Dedifferentiated amniotic fluid mesenchymal stem cell (primary cell): Measurements from ENCODE around the gene AEBP1.
"Not testable (repeated sequence)": the region's sequence is repeated elsewhere in the genome, so short reads cannot be mapped to it uniquely, and the experiment has no call there.

Experiments
- DNase-seq: peaks from one replicate; pipeline ENCODE4 v3.0.0-alpha.2; 2016; ENCODE audit errors: extremely low spot score

Gene AEBP1

GRCh38 chr7:44117801-44118429 is 13.8 kb downstream of the AEBP1 start:
- DNase-seq, result no peak

- DNase-seq, result no peak
Observed at GRCh38 chr7:44119829-44120380, 15.8 kb downstream of the AEBP1 start.

GRCh38 chr7:44120395-44120794 is 16.2 kb downstream of the AEBP1 start:
- no peak for DNase-seq

GRCh38 chr7:44121761-44122420 is 17.7 kb downstream of the AEBP1 start:
- DNase-seq, result no peak

GRCh38 chr7:44122529-44122928 is 18.4 kb downstream of the AEBP1 start:
- DNase-seq, result no peak

- peak; percentile 94 for DNase-seq
Observed at GRCh38 chr7:44123190-44124003, 19.3 kb downstream of the AEBP1 start, which contains the start of gene POLD2. TSS of gene POLD2 (minus strand) at chr7:44123548. CDS start at chr7:44122053, 1,495 bp downstream.

GRCh38 chr7:44124822-44125202 is 20.7 kb downstream of the AEBP1 start:
- no peak for DNase-seq

GRCh38 chr7:44126574-44126973 is 22.4 kb downstream of the AEBP1 start:
- not testable (repeated sequence) for DNase-seq

- no peak for DNase-seq
Observed at GRCh38 chr7:44127161-44127560, 23.0 kb downstream of the AEBP1 start.

GRCh38 chr7:44128721-44129582 is 24.8 kb downstream of the AEBP1 start:
- no peak for DNase-seq

- no peak for DNase-seq
Observed at GRCh38 chr7:44131173-44132029, 27.3 kb downstream of the AEBP1 start.

- no peak for DNase-seq
Observed at GRCh38 chr7:44132039-44132438, 27.9 kb downstream of the AEBP1 start.

GRCh38 chr7:44133295-44133694 is 29.1 kb downstream of the AEBP1 start:
- no peak for DNase-seq

- no peak for DNase-seq
Observed at GRCh38 chr7:44134943-44135628, 30.9 kb downstream of the AEBP1 start.

- DNase-seq, result no peak
Observed at GRCh38 chr7:44136731-44137130, 32.6 kb downstream of the AEBP1 start.

GRCh38 chr7:44138698-44139097 is 34.6 kb downstream of the AEBP1 start:
- no peak for DNase-seq

- DNase-seq, result no peak
Observed at GRCh38 chr7:44139311-44140010, 35.3 kb downstream of the AEBP1 start.

- DNase-seq, result no peak
Observed at GRCh38 chr7:44140341-44140740, 36.2 kb downstream of the AEBP1 start.

GRCh38 chr7:44141221-44141850 is 37.2 kb downstream of the AEBP1 start, which contains the start of gene MYL7:
TSS of gene MYL7 (minus strand) at chr7:44141332. CDS start at chr7:44141305, 27 bp downstream.
- no peak for DNase-seq
